ENCODE measurements around the gene DNAJC18. TPM values are rescaled to one million over a fixed set of nuclear protein-coding genes. Genes with fewer than 3 reads are reported as not detected.

Gene DNAJC18
- total RNA-seq (2022; extraction: Qiagen RNA extraction; ENCODE audit: low read depth) = 4.6 to 10.3 TPM (median 7.0 TPM) in 5 replicates

GRCh38 chr5:139439013-139439903, at the start of gene DNAJC18:
TSS of gene DNAJC18 (minus strand) at chr5:139439525. CDS start at chr5:139439445, 80 bp downstream.

GRCh38 chr5:139482050-139482889, 42.9 kb upstream of the DNAJC18 start, which contains the start of gene STING1:
TSS of gene STING1 (minus strand) at chr5:139482758. CDS start at chr5:139481704, 1,054 bp downstream.

GRCh38 chr5:139470821-139471300, 31.5 kb upstream of the DNAJC18 start, which contains the start of gene SMIM33:
TSS of gene SMIM33 (plus strand) at chr5:139471004. CDS start at chr5:139471122, 118 bp downstream.

GRCh38 chr5:139462586-139463276, 23.4 kb upstream of the DNAJC18 start, which contains the start of gene ECSCR:
TSS of gene ECSCR (minus strand) at chr5:139462743. CDS start at chr5:139462670, 73 bp downstream.

GRCh38 chr5:139403787-139404483, 35.4 kb downstream of the DNAJC18 start, which contains the start of gene SPATA24:
TSS of gene SPATA24 (minus strand) at chr5:139404089. CDS start at chr5:139404060, 29 bp downstream.

GRCh38 chr5:139394654-139395566, 44.4 kb downstream of the DNAJC18 start, which contains the start of gene PROB1:
TSS of gene PROB1 (minus strand) at chr5:139395104. CDS start at chr5:139395081, 23 bp downstream.

GRCh38 chr5:139389701-139390638, 49.4 kb downstream of the DNAJC18 start, which contains the start of gene MZB1:
TSS of gene MZB1 (minus strand) at chr5:139389913. CDS start at chr5:139389856, 57 bp downstream.

GRCh38 chr5:139383275-139383992, 55.9 kb downstream of the DNAJC18 start, which contains the start of gene SLC23A1:
TSS of gene SLC23A1 (minus strand) at chr5:139383297. CDS start at chr5:139383253, 44 bp downstream.

Other genes starting within 250 kb of the DNAJC18 start
- gene SIL1, start 241.2 kb downstream of the DNAJC18 start, total RNA-seq (2022; extraction: Qiagen RNA extraction; ENCODE audit: low read depth) = 23.4 to 27.9 TPM (median 25.4 TPM) in 5 replicates
- gene MATR3, start 145.8 kb downstream of the DNAJC18 start, total RNA-seq (2022; extraction: Qiagen RNA extraction; ENCODE audit: low read depth) = 145 to 215 TPM (median 178 TPM) in 5 replicates
- 81.2 to 92.6 TPM (median 82.0 TPM) in 5 replicates for gene PAIP2, start 97.7 kb downstream of the DNAJC18 start, total RNA-seq (2022; extraction: Qiagen RNA extraction; ENCODE audit: low read depth)
- 1.3 to 1.9 TPM (median 1.4 TPM) in 5 replicates for gene SLC23A1, start 56.2 kb downstream of the DNAJC18 start, total RNA-seq (2022; extraction: Qiagen RNA extraction; ENCODE audit: low read depth)
- gene MZB1, start 49.6 kb downstream of the DNAJC18 start, total RNA-seq (2022; extraction: Qiagen RNA extraction; ENCODE audit: low read depth) = 0.10 TPM in 1 of 5 replicates, not detected in the others
- gene PROB1, start 44.4 kb downstream of the DNAJC18 start, total RNA-seq (2022; extraction: Qiagen RNA extraction; ENCODE audit: low read depth) = 0.17 to 0.31 TPM (median 0.25 TPM) in 5 replicates
- gene SPATA24, start 35.4 kb downstream of the DNAJC18 start, total RNA-seq (2022; extraction: Qiagen RNA extraction; ENCODE audit: low read depth) = 4.7 to 7.3 TPM (median 5.2 TPM) in 5 replicates
- 0.29 TPM in 1 of 5 replicates, not detected in the others for gene ECSCR, start 23.2 kb upstream of the DNAJC18 start, total RNA-seq (2022; extraction: Qiagen RNA extraction; ENCODE audit: low read depth)
- gene SMIM33, start 31.5 kb upstream of the DNAJC18 start, total RNA-seq (2022; extraction: Qiagen RNA extraction; ENCODE audit: low read depth) = not detected in 5 replicates
- gene STING1, start 43.2 kb upstream of the DNAJC18 start, total RNA-seq (2022; extraction: Qiagen RNA extraction; ENCODE audit: low read depth) = 1.1 to 1.6 TPM (median 1.2 TPM) in 5 replicates
- gene UBE2D2, start 121.8 kb upstream of the DNAJC18 start, total RNA-seq (2022; extraction: Qiagen RNA extraction; ENCODE audit: low read depth) = 105 to 180 TPM (median 173 TPM) in 5 replicates
- 18.1 to 23.1 TPM (median 22.8 TPM) in 5 replicates for gene CXXC5, start 208.8 kb upstream of the DNAJC18 start, total RNA-seq (2022; extraction: Qiagen RNA extraction; ENCODE audit: low read depth)